Hair follicular keratinocyte (primary cell): ENCODE results near the gene TP53TG3F. TPM values are rescaled to one million over a fixed set of nuclear protein-coding genes. Genes with fewer than 3 reads are reported as not detected.

Source experiments
- total RNA-seq: library from RNA; depleted of rRNA; stranded (reverse); fragments of >200 nt; gene quantifications from 2 replicates; pipeline ENCODE4 v1.2.3, GENCODE V29; 2015

Gene TP53TG3F, protein sequence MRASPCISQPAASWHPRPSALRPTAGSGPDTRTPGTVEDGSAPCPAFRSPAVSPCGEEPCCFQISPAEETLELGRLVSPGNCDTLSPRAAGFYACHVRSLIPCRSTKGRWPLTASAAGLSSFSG
- not detected in 2 replicates for total RNA-seq

GRCh38 chr16:33459312-33459711 is at the start of gene TP53TG3F:
TP53TG3F (plus strand) TSS chr16:33459612; CDS start chr16:33459680, 68 bp downstream.

Other genes with a start within 250 kb of the TP53TG3F start
- not detected in 2 replicates for gene TP53TG3E, start 155.3 kb upstream of the TP53TG3F start, total RNA-seq
- gene TP53TG3B, start 98.8 kb upstream of the TP53TG3F start, total RNA-seq: not detected in 2 replicates